Measurements from ENCODE around the gene LCN2. TPM values are rescaled to one million over a fixed set of nuclear protein-coding genes. Genes with fewer than 3 reads are reported as not detected.
"Not testable (repeated sequence)": the region's sequence is repeated elsewhere in the genome, so short reads cannot be mapped to it uniquely, and the experiment has no call there.

The LCN2 gene
- total RNA-seq, 3 donors from 2014 or later, result 16.8 to 456 (median 20.5) TPM

DNA sequence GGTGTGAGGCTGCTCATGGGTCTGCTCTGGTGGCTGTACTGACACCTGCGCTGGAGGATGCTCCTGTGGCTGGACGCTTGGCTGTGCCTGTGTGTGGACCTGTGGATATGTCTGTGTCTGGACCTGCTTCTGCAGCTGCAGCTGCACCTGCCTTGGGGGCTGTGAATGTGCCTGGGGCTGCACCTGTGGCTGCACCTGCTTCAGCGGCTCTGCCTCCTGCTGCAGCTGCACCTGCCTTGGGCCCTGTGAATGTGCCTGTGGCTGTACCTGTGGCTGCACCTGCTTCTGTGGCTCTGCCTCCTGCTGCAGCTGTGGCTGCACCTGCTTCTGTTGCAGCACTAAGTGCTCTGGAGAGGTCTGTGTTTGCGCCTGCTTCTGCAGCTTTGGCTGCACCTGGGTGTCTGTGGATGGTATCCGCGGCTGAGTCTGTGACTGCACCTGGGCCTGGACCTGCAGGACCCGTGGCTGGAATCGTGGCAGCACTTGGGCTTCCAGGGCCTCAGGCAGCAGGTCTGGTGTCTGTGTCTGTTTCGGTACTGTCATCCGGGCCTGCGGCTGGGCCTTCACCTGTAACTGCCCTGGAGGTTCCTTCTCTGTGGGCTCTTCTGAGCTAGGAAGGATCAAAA is 29.7 kb downstream of the LCN2 start:
- TF ChIP-seq, protein P1, sequence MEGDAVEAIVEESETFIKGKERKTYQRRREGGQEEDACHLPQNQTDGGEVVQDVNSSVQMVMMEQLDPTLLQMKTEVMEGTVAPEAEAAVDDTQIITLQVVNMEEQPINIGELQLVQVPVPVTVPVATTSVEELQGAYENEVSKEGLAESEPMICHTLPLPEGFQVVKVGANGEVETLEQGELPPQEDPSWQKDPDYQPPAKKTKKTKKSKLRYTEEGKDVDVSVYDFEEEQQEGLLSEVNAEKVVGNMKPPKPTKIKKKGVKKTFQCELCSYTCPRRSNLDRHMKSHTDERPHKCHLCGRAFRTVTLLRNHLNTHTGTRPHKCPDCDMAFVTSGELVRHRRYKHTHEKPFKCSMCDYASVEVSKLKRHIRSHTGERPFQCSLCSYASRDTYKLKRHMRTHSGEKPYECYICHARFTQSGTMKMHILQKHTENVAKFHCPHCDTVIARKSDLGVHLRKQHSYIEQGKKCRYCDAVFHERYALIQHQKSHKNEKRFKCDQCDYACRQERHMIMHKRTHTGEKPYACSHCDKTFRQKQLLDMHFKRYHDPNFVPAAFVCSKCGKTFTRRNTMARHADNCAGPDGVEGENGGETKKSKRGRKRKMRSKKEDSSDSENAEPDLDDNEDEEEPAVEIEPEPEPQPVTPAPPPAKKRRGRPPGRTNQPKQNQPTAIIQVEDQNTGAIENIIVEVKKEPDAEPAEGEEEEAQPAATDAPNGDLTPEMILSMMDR (IDR thresholded peaks at IDR 0.05), result no peak
- no peaks in the 10 kb centered on the region for H3K9me3 ChIP-seq
- H3K4me3 ChIP-seq, result no peak overlapping the region
- ATAC-seq, result peak; percentile 16
- DNase-seq, result no peak
- H3K4me1 ChIP-seq (ENCODE audit: low read depth), result no peaks in the 10 kb centered on the region
- H3K36me3 ChIP-seq (ENCODE audit: low read depth), result peaks cover 15% of the 10 kb centered on the region
- intact Hi-C loops (cut with DNase I, micrococcal nuclease), result no loop called here

DNA sequence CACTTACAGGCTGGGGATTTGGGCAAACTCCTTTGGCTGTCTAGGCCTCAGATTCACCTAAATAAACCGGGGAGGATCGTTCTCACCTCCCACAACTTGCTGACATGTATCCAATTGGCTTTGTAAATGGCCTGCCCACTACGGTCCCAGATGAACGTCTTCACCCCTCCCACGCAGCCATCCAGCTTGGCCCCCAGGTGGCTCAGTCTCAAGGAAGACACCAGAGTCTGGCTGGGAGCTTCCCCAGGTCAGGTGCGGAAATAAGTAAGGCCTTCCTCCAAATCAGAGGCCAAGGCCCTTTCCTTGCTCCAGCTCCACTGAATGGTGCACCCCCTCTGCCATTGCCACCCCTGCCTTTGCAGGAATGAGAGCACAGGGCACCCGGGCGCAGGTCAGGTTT is 30.7 kb downstream of the LCN2 start:
- Histone ChIP-seq H3K36me3 (ENCODE audit: low read depth) (peaks cover 15% of the 10 kb centered on the region), H3K9me3 (no peaks in the 10 kb centered on the region), H3K4me1 (ENCODE audit: low read depth) (no peaks in the 10 kb centered on the region), H3K4me3 (no peak overlapping the region)
- ATAC-seq, result no peak
- no peak for DNase-seq
- TF ChIP-seq, protein P1 (IDR thresholded peaks at IDR 0.05), result no peak
- intact Hi-C loops (cut with DNase I, micrococcal nuclease), result no loop called here

DNA sequence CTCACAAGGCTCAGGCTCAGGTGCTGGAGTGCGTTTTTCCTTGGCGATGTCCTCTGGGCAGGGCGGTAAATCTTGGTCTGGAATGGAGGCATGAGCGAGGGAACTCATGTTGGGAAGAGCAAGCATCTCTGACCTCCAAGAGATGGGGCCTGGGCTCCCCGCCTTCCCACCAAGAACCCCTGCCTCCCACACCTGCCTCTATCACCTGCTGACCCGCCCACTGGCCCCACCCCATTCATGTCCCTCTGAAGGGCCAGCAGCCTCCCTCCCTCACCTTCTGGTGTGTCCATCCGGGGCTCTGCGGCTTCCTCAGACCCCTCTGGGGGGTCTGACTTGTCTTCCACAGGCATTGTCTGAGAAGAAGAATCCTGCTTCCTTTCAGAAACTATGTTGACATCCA is 31.2 kb downstream of the LCN2 start:
- Histone ChIP-seq H3K4me3 (no peak overlapping the region), H3K36me3 (ENCODE audit: low read depth) (peaks cover 15% of the 10 kb centered on the region), H3K9me3 (no peaks in the 10 kb centered on the region), H3K4me1 (ENCODE audit: low read depth) (no peaks in the 10 kb centered on the region)
- intact Hi-C loops (cut with DNase I, micrococcal nuclease), result no loop called here
- ATAC-seq, result no peak
- DNase-seq, result no peak
- TF ChIP-seq, protein P1 (IDR thresholded peaks at IDR 0.05), result no peak

DNA sequence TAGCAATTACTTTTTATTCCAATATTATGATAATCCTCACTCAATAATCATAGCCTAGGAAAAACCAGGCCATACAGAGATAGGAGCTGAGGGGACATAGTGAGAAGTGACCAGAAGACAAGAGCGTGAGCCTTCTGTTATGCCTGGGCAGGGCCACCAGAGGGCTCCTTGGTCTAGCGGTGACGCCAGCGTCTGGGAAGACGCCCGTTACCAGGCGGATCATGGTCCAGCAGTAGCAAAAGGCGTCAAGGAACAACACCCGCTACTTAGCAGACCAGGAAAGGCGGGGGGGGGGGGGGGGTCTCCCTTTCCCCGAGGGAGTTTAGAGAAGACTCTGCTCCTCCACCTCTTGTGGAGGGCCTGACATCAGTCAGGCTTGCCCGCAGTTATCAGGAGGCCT is 32.2 kb downstream of the LCN2 start:
- intact Hi-C loops (cut with DNase I, micrococcal nuclease); H3K4me1 ChIP-seq (ENCODE audit: low read depth); ATAC-seq; H3K9me3 ChIP-seq; H3K4me3 ChIP-seq: not testable (repeated sequence)
- DNase-seq, result peak in 1 of 3 donors; percentile 48
- peaks cover 15% of the 10 kb centered on the region for H3K36me3 ChIP-seq (ENCODE audit: low read depth)

DNA sequence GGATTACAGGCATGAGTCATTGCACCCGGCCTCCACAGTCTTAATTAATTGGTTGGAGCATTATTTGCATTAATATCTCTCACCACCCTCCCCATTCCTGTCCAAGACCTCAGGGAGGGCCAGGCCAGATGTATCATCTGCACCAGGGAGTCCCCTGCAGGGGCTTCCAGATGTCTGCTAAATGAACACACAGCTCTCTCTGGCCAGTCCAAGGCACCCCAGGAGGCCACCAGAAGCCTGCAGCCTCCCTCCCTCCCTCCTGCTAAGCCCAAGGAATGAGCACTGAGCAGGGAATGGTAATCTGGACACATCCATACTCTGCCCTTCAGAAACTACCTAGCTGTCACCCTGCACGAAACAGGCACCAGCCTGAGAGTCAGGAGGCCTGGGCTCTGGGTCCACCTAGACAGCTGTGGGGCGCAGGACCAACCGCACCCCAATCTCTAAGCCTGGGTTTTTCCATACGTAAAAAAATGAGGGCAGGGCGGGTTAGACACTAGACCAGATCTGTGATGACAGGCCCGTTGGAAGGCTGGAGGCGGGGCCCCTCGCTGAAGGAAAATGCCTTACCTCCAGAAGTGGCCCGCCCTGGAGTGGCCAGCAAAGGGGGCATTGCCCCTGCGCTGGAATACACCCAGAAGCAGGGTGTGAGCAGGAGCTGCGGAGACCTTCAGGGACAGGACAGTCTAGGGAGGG is 33.8 kb downstream of the LCN2 start:
- TF ChIP-seq, protein P1 (IDR thresholded peaks at IDR 0.05), result no peak
- H3K4me3 ChIP-seq, result no peak overlapping the region
- ATAC-seq, result no peak
- no peaks in the 10 kb centered on the region for H3K4me1 ChIP-seq (ENCODE audit: low read depth)
- peaks cover 11% of the 10 kb centered on the region for H3K36me3 ChIP-seq (ENCODE audit: low read depth)
- intact Hi-C loops (cut with DNase I, micrococcal nuclease), result no loop called here
- H3K9me3 ChIP-seq, result no peaks in the 10 kb centered on the region
- DNase-seq, result no peak
